Progenitor cell of endocrine pancreas (in vitro differentiated cells): Measurements from ENCODE around the gene ABLIM1. TPM values are rescaled to one million over a fixed set of nuclear protein-coding genes. Genes with fewer than 3 reads are reported as not detected.

Experiments
- DNase-seq: peaks from one replicate; pipeline ENCODE4 v3.0.0; 2021; ENCODE audit warnings: low spot score; ENCODE audit not compliant: unreplicated experiment
- H3K27ac Mint-ChIP-seq: 2 replicates; pipeline ENCODE4 v1.8.0; 2021; ENCODE audit warnings: mild to moderate bottlenecking, moderate library complexity, mixed read lengths
- H3K27me3 Mint-ChIP-seq: 2 replicates; pipeline ENCODE4 v1.8.0; 2021; ENCODE audit warnings: mixed read lengths
- H3K36me3 Mint-ChIP-seq: 2 replicates; pipeline ENCODE4 v1.8.0; 2022; ENCODE audit warnings: mixed read lengths; ENCODE audit not compliant: insufficient read depth
- H3K4me1 Mint-ChIP-seq: 2 replicates; pipeline ENCODE4 v1.8.0; 2021; ENCODE audit warnings: low read depth, mixed read lengths
- H3K4me3 Mint-ChIP-seq: 2 replicates; pipeline ENCODE4 v1.8.0; 2021; ENCODE audit warnings: low read depth, mild to moderate bottlenecking, moderate library complexity, mixed read lengths
- H3K9me3 Mint-ChIP-seq: 2 replicates; pipeline ENCODE4 v1.8.0; 2021; ENCODE audit warnings: low read depth, mixed read lengths
- total RNA-seq: library from RNA; stranded (reverse); gene quantifications from 2 replicates; pipeline ENCODE4 v1.2.1, GENCODE V29; 2021
- TF ChIP-seq, protein P1 (sequence below): fragments of 200-600 bp; sonication (generic); IDR thresholded peaks from one replicate; pipeline ENCODE4 v1.5.0; 2021; ENCODE audit warnings: antibody characterized with exemption, mild to moderate bottlenecking; ENCODE audit not compliant: unreplicated experiment

The ABLIM1 gene
- total RNA-seq, 1 donor from 2014 or later: 59.1 TPM

DNA sequence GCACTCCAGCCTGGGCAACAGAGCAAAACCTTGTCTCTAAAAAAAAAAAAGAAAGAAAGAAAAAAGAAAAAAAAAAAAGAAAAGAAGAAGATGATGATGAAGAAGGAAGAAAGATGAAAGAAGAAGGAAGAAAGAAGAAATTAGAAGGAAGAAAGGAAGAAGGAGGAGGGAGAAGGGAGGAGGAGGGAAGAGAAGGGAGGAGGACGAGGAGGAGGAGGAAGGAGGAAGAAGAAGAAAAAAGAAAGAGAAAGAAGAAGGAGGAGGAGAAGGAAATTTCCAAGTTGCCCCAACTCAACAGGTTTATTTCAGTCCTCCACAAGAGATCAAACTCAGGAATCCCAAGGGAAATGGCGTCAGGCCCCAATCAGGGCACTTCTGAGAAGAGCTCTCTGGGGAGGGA is 115.7 kb downstream of the ABLIM1 start:
- no peaks in the 10 kb centered on the region for H3K9me3 Mint-ChIP-seq
- H3K36me3 Mint-ChIP-seq: no peaks in the 10 kb centered on the region
- DNase-seq: no peak
- H3K27me3 Mint-ChIP-seq: peaks cover 4% of the 10 kb centered on the region
- no peak overlapping the region for H3K27ac Mint-ChIP-seq
- no peak overlapping the region for H3K4me3 Mint-ChIP-seq
- H3K4me1 Mint-ChIP-seq: peaks cover 2% of the 10 kb centered on the region
- TF ChIP-seq, protein P1, sequence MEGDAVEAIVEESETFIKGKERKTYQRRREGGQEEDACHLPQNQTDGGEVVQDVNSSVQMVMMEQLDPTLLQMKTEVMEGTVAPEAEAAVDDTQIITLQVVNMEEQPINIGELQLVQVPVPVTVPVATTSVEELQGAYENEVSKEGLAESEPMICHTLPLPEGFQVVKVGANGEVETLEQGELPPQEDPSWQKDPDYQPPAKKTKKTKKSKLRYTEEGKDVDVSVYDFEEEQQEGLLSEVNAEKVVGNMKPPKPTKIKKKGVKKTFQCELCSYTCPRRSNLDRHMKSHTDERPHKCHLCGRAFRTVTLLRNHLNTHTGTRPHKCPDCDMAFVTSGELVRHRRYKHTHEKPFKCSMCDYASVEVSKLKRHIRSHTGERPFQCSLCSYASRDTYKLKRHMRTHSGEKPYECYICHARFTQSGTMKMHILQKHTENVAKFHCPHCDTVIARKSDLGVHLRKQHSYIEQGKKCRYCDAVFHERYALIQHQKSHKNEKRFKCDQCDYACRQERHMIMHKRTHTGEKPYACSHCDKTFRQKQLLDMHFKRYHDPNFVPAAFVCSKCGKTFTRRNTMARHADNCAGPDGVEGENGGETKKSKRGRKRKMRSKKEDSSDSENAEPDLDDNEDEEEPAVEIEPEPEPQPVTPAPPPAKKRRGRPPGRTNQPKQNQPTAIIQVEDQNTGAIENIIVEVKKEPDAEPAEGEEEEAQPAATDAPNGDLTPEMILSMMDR: no peak

DNA sequence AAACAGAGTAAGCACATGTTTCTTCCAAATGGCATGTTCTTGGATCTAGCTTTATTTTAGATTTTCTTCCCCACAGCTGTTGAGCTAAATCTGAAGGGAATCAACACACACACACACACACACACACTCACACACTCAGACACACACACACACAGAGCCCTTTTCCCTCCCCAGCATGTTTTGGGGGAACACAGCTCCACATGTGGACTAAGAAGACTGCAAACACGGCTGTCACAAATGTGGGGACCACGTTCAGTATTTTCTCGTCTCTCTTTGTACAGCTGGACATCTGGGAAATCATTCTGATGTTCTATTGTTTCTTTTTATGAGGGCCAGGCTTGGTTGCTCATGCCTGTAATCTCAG is 116.3 kb downstream of the ABLIM1 start:
- no peak for DNase-seq
- H3K27ac Mint-ChIP-seq: no peak overlapping the region
- peaks cover 2% of the 10 kb centered on the region for H3K4me1 Mint-ChIP-seq
- no peak overlapping the region for H3K4me3 Mint-ChIP-seq
- no peaks in the 10 kb centered on the region for H3K9me3 Mint-ChIP-seq
- peaks cover 4% of the 10 kb centered on the region for H3K27me3 Mint-ChIP-seq
- H3K36me3 Mint-ChIP-seq: no peaks in the 10 kb centered on the region
- TF ChIP-seq, protein P1: no peak

DNA sequence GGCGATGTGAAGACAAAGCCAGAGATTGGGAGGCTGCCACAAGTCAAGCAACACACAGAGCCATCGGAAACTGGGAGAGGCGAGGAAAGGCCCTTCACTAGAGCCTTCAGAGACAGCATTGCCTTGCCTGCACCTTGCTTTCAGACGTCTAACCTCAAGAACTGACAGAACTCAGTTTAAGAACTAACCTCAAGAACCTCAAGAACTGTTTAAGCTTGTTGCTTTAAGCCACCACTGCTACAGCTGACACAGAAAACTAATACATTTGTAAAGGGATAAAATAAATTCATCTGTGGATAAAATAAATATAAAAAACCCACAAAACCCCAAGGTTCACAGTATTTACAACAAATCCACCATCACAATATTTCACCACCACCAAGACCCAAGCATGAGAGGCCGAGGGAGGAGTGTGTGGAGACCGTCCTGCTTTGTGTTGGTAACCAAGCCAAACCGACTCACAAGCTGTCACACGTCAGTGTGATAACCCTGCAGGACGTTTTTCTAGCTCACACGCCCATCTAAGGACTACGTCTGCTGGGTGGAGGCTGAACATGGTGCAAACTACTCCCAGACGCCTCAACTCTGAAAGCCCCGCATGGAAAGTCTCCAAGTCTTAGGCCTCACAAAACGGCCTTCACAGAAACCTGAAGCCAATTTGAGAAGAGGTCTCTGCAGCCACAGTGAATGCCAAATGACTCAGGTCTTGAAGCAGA is 116.8 kb downstream of the ABLIM1 start:
- no peaks in the 10 kb centered on the region for H3K9me3 Mint-ChIP-seq
- DNase-seq: no peak
- H3K27ac Mint-ChIP-seq: no peak overlapping the region
- H3K27me3 Mint-ChIP-seq: peaks cover 4% of the 10 kb centered on the region
- TF ChIP-seq, protein P1: no peak
- no peak overlapping the region for H3K4me3 Mint-ChIP-seq
- no peaks in the 10 kb centered on the region for H3K36me3 Mint-ChIP-seq
- peaks cover 2% of the 10 kb centered on the region for H3K4me1 Mint-ChIP-seq

DNA sequence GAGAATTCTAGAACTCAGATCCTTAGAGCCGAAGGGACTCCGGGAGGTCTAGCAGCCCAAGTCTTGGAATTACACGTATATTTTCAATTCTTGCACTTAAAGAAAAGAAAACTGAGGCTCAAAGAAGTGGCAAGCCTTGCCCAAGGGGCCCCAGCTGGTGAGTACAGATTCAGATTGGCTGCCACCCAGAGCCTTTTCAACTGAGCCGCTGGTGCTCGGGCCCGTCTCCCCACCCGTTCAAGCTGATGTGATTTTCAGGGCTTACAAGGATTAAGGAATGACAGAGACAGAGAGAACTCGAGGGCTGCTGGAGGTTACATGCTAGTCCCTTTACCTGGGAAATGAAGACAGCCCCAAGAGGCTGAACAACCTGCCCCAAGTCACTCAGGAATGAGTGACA is 117.8 kb downstream of the ABLIM1 start:
- DNase-seq: no peak
- Mint-ChIP-seq H3K27ac (no peak overlapping the region), H3K36me3 (no peaks in the 10 kb centered on the region), H3K4me3 (no peak overlapping the region), H3K27me3 (peaks cover 4% of the 10 kb centered on the region), H3K9me3 (no peaks in the 10 kb centered on the region), H3K4me1 (peaks cover 2% of the 10 kb centered on the region)
- TF ChIP-seq, protein P1: no peak

DNA sequence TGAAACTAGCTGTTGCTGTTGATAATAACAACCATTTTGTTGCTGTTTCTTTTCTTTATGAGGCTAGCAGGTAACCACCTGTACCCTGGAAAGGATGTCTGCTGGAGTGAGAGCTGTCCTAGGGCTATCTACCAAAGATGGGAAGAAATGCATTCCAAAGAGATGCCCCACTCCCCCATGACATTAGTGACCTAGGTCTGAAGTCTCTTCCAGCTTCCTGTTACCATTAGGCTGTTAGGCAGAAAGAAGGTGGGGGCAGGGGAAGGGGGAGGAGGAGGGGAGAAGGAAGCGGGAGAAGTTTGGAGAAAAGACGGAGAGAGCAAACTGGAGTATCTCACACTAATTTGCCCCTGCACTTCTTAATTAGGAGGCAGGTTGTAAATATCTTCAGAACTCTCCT is 118.5 kb downstream of the ABLIM1 start:
- Mint-ChIP-seq H3K4me3 (no peak overlapping the region), H3K27ac (no peak overlapping the region), H3K9me3 (no peaks in the 10 kb centered on the region), H3K27me3 (peaks cover 4% of the 10 kb centered on the region), H3K4me1 (peaks cover 2% of the 10 kb centered on the region), H3K36me3 (no peaks in the 10 kb centered on the region)
- DNase-seq: no peak
- TF ChIP-seq, protein P1: no peak
